GM12878 (cell line): Measurements from ENCODE around the gene LILRB4. TPM values are rescaled to one million over a fixed set of nuclear protein-coding genes. Genes with fewer than 3 reads are reported as not detected.
A peak's percentile ranks its signal among the peaks of the same experiment; 100 is the strongest.

Experiments used
- CBX3 ChIP-seq: fragments of 200-600 bp; sonication (generic); IDR thresholded peaks from 2 replicates; pipeline ENCODE4 v1.6.1; 2016; ENCODE audit warnings: low read depth, borderline replicate concordance
- CEBPB ChIP-seq, 2 experiments: fragments of 150-350 bp in 1 of 2; IDR thresholded peaks; 2 replicates each; pipeline ENCODE4 v1.6.1; 2012 to 2014; ENCODE audit warnings: low read depth in 2 of 2, low read length in 2 of 2, borderline replicate concordance in 1 of 2, inconsistent platforms in 1 of 2
- CREB1 ChIP-seq: IDR thresholded peaks from 2 replicates; pipeline ENCODE4 v1.6.1; 2012; ENCODE audit warnings: low read depth, mild to moderate bottlenecking, inconsistent platforms
- E4F1 ChIP-seq: fragments of 450-650 bp; IDR thresholded peaks from 2 replicates; pipeline ENCODE4 v1.6.1; 2018; ENCODE audit warnings: borderline replicate concordance, mild to moderate bottlenecking; ENCODE audit not compliant: partially characterized antibody
- FOXM1 ChIP-seq: IDR thresholded peaks from 2 replicates; pipeline ENCODE4 v1.6.1; 2012; ENCODE audit warnings: low read depth, mild to moderate bottlenecking, inconsistent platforms, low read length, moderate library complexity
- GATAD2B ChIP-seq: fragments of 450-650 bp; conservative IDR thresholded peaks from 2 replicates; pipeline ENCODE4 v1.6.1; 2017; ENCODE audit warnings: low read depth, mild to moderate bottlenecking, moderate library complexity
- IRF4 ChIP-seq: IDR thresholded peaks from 2 replicates; pipeline ENCODE4 v1.6.1; 2011; ENCODE audit warnings: low read depth, low read length
- IRF5 ChIP-seq: fragments of 450-650 bp; IDR thresholded peaks from 2 replicates; pipeline ENCODE4 v1.6.1; 2017; ENCODE audit warnings: borderline replicate concordance
- KAT2A ChIP-seq: conservative IDR thresholded peaks from 2 replicates; pipeline ENCODE4 v1.6.1; 2011; ENCODE audit warnings: low read depth, low read length; ENCODE audit not compliant: control insufficient read depth
- KLF5 ChIP-seq: fragments of 450-650 bp; IDR thresholded peaks from 2 replicates; pipeline ENCODE4 v1.6.1; 2014; ENCODE audit warnings: mild to moderate bottlenecking; ENCODE audit not compliant: partially characterized antibody
- MEF2B ChIP-seq: fragments of 450-650 bp; IDR thresholded peaks from 2 replicates; pipeline ENCODE4 v1.6.1; 2018; ENCODE audit warnings: mild to moderate bottlenecking, moderate library complexity; ENCODE audit not compliant: partially characterized antibody, poor library complexity, severe bottlenecking
- MTA2 ChIP-seq: fragments of 450-650 bp; IDR thresholded peaks from 2 replicates; pipeline ENCODE4 v1.6.1; 2016; ENCODE audit warnings: low read depth, mild to moderate bottlenecking, moderate library complexity
- NFYA ChIP-seq: IDR thresholded peaks from 2 replicates; pipeline ENCODE4 v1.6.1; 2011; ENCODE audit warnings: low read depth, mild to moderate bottlenecking, low read length, improper control_type of control experiment, borderline replicate concordance
- SMAD5 ChIP-seq: IDR thresholded peaks from 2 replicates; pipeline ENCODE4 v1.6.1; 2016; ENCODE audit warnings: antibody characterized with exemption, low read depth
- SMARCA5 ChIP-seq: fragments of 450-650 bp; IDR thresholded peaks from 2 replicates; pipeline ENCODE4 v1.6.1; 2017; ENCODE audit warnings: mild to moderate bottlenecking
- SPI1 ChIP-seq: IDR thresholded peaks from 2 replicates; pipeline ENCODE4 v1.6.1; 2011; ENCODE audit warnings: low read depth, mild to moderate bottlenecking, low read length, moderate library complexity, borderline replicate concordance; ENCODE audit not compliant: insufficient read depth
- SREBF1 ChIP-seq: IDR thresholded peaks from 2 replicates; pipeline ENCODE4 v1.6.1; 2012; ENCODE audit warnings: mild to moderate bottlenecking, low read length
- SUZ12 ChIP-seq: fragments of 200-600 bp; sonication (generic); IDR thresholded peaks from one replicate; pipeline ENCODE4 v1.6.1; 2018; ENCODE audit warnings: antibody characterized with exemption, mild to moderate bottlenecking; ENCODE audit not compliant: unreplicated experiment
- TARDBP ChIP-seq: IDR thresholded peaks from 2 replicates; pipeline ENCODE4 v1.6.1; 2016; ENCODE audit warnings: borderline replicate concordance
- polyA plus RNA-seq, 11 experiments: library from polyadenylated mRNA; depleted of rRNA in 4 of 11; unstranded in 6 of 11; stranded (reverse) in 5 of 11; fragments of >200 nt; fragmentation: Nextera tagmentation in 4 of 11; fragmentation: Illumina TruSeq in 1 of 11; extraction: Ambion mirVana in 4 of 11; extraction: Trizol in 1 of 11; gene quantifications; 1 replicate in 1 of 11; 2 replicates in 10 of 11; pipeline versions ENCODE4 v1.2.1 to v1.2.3, GENCODE V29; 2011 to 2016; ENCODE audit warnings: inconsistent platforms in 2 of 11, missing spikeins in 2 of 11, low read depth in 1 of 11
- total RNA-seq, 4 experiments: library from RNA; depleted of rRNA in 3 of 4; stranded (reverse); fragments of >200 nt in 3 of 4; fragmentation: Illumina TruSeq in 1 of 4; extraction: Trizol in 1 of 4; gene quantifications; 2 replicates each; pipeline versions ENCODE4 v1.2.1 to v1.2.3, GENCODE V29; 2013 to 2021
- TF ChIP-seq, protein P1 (sequence below): fragments of 450-650 bp; formaldehyde crosslinking; IDR thresholded peaks from 2 replicates; pipeline ENCODE4 v1.5.0; 2022; ENCODE audit warnings: mild to moderate bottlenecking, missing genetic modification characterization
- TF ChIP-seq, protein P2 (sequence below): IDR thresholded peaks from 2 replicates; pipeline ENCODE4 v1.6.1; 2011; ENCODE audit warnings: borderline replicate concordance, low read depth, mild to moderate bottlenecking, moderate library complexity, mixed read lengths, low read length; ENCODE audit not compliant: insufficient read depth; ENCODE audit errors: extremely low read length

Gene LILRB4
- total and polyA plus RNA-seq, 10 of the 15 experiments (the other 5 are each of a cell fraction or from before 2014, with no cell fraction given) = 2.0 to 39.8 (median 16.0) TPM

DNA sequence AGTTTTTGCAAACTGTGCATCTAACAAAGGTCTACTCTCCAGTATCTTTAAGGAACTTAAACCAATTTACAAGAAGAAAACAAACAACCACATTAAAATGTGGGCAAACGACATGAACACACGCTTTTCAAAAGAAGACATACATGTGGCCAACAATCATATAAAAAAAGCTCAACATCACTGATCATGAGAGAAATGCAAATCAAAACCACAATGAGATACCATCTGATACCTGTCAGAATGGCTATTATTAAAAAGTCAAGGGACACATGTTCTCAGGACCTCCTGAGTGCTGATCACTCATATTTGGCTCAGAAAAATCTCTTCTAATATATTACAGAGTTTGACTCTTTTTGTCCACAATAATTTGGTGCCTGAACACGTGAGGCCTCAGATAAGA is 46.7 kb upstream of the LILRB4 start (continued):
- TF ChIP-seq TARDBP (no peak), MEF2B (peak; percentile 20), SMARCA5 (no peak), SMAD5 (no peak), SPI1 (no peak), CEBPB (IDR thresholded peaks at IDR 0.05; ENCODE audit: borderline replicate concordance in 1 of 2, low read depth in 2 of 2, low read length in 2 of 2) (no peak), KAT2A (no peak), IRF4 (no peak), CREB1 (no peak), CBX3 (no peak), E4F1 (no peak), SUZ12 (no peak), KLF5 (no peak), MTA2 (peak; percentile 20; the same call in 1 of the 2 replicates), NFYA (no peak), SREBF1 (no peak), FOXM1 (peak; percentile 19), IRF5 (no peak), GATAD2B (no peak)
- TF ChIP-seq, protein P1, sequence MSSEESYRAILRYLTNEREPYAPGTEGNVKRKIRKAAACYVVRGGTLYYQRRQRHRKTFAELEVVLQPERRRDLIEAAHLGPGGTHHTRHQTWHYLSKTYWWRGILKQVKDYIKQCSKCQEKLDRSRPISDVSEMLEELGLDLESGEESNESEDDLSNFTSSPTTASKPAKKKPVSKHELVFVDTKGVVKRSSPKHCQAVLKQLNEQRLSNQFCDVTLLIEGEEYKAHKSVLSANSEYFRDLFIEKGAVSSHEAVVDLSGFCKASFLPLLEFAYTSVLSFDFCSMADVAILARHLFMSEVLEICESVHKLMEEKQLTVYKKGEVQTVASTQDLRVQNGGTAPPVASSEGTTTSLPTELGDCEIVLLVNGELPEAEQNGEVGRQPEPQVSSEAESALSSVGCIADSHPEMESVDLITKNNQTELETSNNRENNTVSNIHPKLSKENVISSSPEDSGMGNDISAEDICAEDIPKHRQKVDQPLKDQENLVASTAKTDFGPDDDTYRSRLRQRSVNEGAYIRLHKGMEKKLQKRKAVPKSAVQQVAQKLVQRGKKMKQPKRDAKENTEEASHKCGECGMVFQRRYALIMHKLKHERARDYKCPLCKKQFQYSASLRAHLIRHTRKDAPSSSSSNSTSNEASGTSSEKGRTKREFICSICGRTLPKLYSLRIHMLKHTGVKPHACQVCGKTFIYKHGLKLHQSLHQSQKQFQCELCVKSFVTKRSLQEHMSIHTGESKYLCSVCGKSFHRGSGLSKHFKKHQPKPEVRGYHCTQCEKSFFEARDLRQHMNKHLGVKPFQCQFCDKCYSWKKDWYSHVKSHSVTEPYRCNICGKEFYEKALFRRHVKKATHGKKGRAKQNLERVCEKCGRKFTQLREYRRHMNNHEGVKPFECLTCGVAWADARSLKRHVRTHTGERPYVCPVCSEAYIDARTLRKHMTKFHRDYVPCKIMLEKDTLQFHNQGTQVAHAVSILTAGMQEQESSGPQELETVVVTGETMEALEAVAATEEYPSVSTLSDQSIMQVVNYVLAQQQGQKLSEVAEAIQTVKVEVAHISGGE (CRISPR knock-in tag) = no peak
- TF ChIP-seq, protein P2, sequence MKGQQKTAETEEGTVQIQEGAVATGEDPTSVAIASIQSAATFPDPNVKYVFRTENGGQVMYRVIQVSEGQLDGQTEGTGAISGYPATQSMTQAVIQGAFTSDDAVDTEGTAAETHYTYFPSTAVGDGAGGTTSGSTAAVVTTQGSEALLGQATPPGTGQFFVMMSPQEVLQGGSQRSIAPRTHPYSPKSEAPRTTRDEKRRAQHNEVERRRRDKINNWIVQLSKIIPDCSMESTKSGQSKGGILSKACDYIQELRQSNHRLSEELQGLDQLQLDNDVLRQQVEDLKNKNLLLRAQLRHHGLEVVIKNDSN = no peak
